Panc1 (cell line): ENCODE measurements around the gene TRPV5. TPM values are rescaled to one million over a fixed set of nuclear protein-coding genes. Genes with fewer than 3 reads are reported as not detected.

Source experiments
- ATAC-seq: fragments of 200-7000 bp; cut with Tn5 transposase; 2 replicates; pipeline ENCODE4 v1.9.1; 2020; ENCODE audit warnings: mild to moderate bottlenecking, moderate library complexity
- BruUV-seq: library from RNA; stranded (reverse); fragments of 400-500 nt; replicated peaks from 2 replicates; lab custom pipeline; 2021; lab: Mats Ljungman, UMichigan
- CTCF ChIA-PET: fragments of 300-600 bp; sonication (Branson Sonifier 250); formaldehyde crosslinking; loops from one replicate; lab custom pipeline; 2022; ENCODE audit warnings: antibody characterized with exemption; lab: Charles Lee
- POLR2A ChIA-PET: fragments of 300-600 bp; sonication (Branson Sonifier 250); formaldehyde crosslinking; loops from one replicate; lab custom pipeline; 2022; ENCODE audit warnings: antibody characterized with exemption; lab: Charles Lee
- DNase-seq: peaks from one replicate; pipeline ENCODE4 v3.0.0-alpha.2; 2010; ENCODE audit warnings: low read depth, low spot score
- H3K27ac ChIP-seq: 2 replicates; pipeline ENCODE4 v1.5.1; 2011; ENCODE audit warnings: mild to moderate bottlenecking, low read length, inconsistent platforms
- H3K27me3 ChIP-seq: fragments of 200-500 bp; sonication (Bioruptor generic); 2 replicates; pipeline ENCODE4 v1.6.0; 2014; ENCODE audit warnings: low read length, inconsistent platforms; ENCODE audit not compliant: control insufficient read depth, insufficient read depth
- H3K36me3 ChIP-seq: fragments of 200-500 bp; sonication (Bioruptor generic); 2 replicates; pipeline ENCODE4 v1.5.1; 2014; ENCODE audit warnings: inconsistent platforms, mild to moderate bottlenecking, low read length, moderate library complexity; ENCODE audit not compliant: control insufficient read depth, insufficient read depth
- H3K4me1 ChIP-seq: 2 replicates; pipeline ENCODE4 v1.5.1; 2011; ENCODE audit warnings: inconsistent platforms, mild to moderate bottlenecking, low read length, moderate library complexity; ENCODE audit not compliant: control insufficient read depth, insufficient read depth
- H3K4me3 ChIP-seq, 2 experiments: 2 replicates each; pipeline ENCODE4 v1.5.1; 2011 to 2012; ENCODE audit warnings: low read depth in 2 of 2, low read length in 2 of 2, mild to moderate bottlenecking in 2 of 2, inconsistent platforms in 1 of 2, moderate library complexity in 1 of 2
- H3K9me3 ChIP-seq: fragments of 200-500 bp; sonication (Bioruptor generic); 2 replicates; pipeline ENCODE4 v1.5.1; 2014; ENCODE audit warnings: low read depth, mild to moderate bottlenecking, inconsistent platforms, low read length, moderate library complexity; ENCODE audit not compliant: control insufficient read depth, insufficient read depth
- POLR2AphosphoS5 ChIP-seq: IDR thresholded peaks from 2 replicates; pipeline ENCODE4 v1.6.1; 2012; ENCODE audit warnings: mild to moderate bottlenecking, low read depth, low read length, moderate library complexity
- SIN3A ChIP-seq: IDR thresholded peaks from 2 replicates; pipeline ENCODE4 v1.6.1; 2012; ENCODE audit warnings: low read depth, mild to moderate bottlenecking, low read length, moderate library complexity, borderline replicate concordance; ENCODE audit not compliant: insufficient read depth
- TCF7L2 ChIP-seq: IDR thresholded peaks from 2 replicates; pipeline ENCODE4 v1.6.1; 2011; ENCODE audit warnings: mild to moderate bottlenecking, low read depth, low read length, inconsistent platforms
- in situ Hi-C: cut with HindIII; loops from 2 replicates; pipeline ENCODE4 v1.10.0; 2016; ENCODE audit warnings: low sequenced_read_pairs, low pct_unique_long_range_greater_than_20kb
- intact Hi-C: fragments of 100-400 bp; cut with micrococcal nuclease; formaldehyde crosslinking; loops from one replicate; pipeline ENCODE4 v1.10.0; 2022; ENCODE audit not compliant: unreplicated experiment
- total RNA-seq: library from RNA; stranded (reverse); gene quantifications from one replicate; pipeline ENCODE4 v1.2.1, GENCODE V29; 2021; ENCODE audit not compliant: unreplicated experiment
- TF ChIP-seq, protein P1 (sequence below): fragments of 450-650 bp; IDR thresholded peaks from 2 replicates; pipeline ENCODE4 v1.5.1; 2017; ENCODE audit warnings: mild to moderate bottlenecking
- TF ChIP-seq, protein P2 (sequence below), 2 experiments: IDR thresholded peaks; 2 replicates each; pipeline ENCODE4 v1.6.1; 2011 to 2012; ENCODE audit warnings: low read depth in 2 of 2, control low read depth in 1 of 2, low read length in 1 of 2, mild to moderate bottlenecking in 1 of 2, moderate library complexity in 1 of 2; ENCODE audit not compliant: insufficient read depth in 1 of 2

Gene TRPV5
- total RNA-seq, 1 experiment from 2014 or later, result not detected

DNA sequence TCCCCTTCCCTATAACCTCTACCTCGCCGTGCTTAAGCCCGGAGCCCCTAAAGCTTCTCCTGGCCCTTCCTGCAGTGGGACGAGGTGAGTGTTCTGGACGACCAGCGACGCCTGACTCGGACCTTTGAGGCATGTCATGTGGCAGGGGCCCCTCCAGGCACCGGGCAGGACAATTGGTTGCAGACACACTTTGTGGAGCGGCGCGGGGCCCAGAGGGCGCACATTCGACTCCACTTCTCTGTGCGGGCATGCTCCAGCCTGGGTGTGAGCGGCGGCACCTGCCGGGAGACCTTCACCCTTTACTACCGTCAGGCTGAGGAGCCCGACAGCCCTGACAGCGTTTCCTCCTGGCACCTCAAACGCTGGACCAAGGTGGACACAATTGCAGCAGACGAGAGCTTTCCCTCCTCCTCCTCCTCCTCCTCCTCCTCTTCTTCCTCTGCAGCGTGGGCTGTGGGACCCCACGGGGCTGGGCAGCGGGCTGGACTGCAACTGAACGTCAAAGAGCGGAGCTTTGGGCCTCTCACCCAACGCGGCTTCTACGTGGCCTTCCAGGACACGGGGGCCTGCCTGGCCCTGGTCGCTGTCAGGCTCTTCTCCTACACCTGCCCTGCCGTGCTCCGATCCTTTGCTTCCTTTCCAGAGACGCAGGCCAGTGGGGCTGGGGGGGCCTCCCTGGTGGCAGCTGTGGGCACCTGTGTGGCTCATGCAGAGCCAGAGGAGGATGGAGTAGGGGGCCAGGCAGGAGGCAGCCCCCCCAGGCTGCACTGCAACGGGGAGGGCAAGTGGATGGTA lies 69.5 kb downstream of the TRPV5 start:
- Histone ChIP-seq H3K4me3 (no peak overlapping the region), H3K4me1 (no peaks in the 10 kb centered on the region), H3K9me3 (no peaks in the 10 kb centered on the region), H3K36me3 (no peaks in the 10 kb centered on the region; the same call in 1 of the 2 replicates), H3K27ac (no peak overlapping the region), H3K27me3 (peaks cover 14% of the 10 kb centered on the region)
- intact Hi-C loops (no loop called here), in situ Hi-C loops (no loop called here)
- DNase-seq (no peak), ATAC-seq (no peak)
- TF ChIP-seq, protein P1, sequence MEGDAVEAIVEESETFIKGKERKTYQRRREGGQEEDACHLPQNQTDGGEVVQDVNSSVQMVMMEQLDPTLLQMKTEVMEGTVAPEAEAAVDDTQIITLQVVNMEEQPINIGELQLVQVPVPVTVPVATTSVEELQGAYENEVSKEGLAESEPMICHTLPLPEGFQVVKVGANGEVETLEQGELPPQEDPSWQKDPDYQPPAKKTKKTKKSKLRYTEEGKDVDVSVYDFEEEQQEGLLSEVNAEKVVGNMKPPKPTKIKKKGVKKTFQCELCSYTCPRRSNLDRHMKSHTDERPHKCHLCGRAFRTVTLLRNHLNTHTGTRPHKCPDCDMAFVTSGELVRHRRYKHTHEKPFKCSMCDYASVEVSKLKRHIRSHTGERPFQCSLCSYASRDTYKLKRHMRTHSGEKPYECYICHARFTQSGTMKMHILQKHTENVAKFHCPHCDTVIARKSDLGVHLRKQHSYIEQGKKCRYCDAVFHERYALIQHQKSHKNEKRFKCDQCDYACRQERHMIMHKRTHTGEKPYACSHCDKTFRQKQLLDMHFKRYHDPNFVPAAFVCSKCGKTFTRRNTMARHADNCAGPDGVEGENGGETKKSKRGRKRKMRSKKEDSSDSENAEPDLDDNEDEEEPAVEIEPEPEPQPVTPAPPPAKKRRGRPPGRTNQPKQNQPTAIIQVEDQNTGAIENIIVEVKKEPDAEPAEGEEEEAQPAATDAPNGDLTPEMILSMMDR, result no peak
- TF ChIP-seq, protein P2, sequence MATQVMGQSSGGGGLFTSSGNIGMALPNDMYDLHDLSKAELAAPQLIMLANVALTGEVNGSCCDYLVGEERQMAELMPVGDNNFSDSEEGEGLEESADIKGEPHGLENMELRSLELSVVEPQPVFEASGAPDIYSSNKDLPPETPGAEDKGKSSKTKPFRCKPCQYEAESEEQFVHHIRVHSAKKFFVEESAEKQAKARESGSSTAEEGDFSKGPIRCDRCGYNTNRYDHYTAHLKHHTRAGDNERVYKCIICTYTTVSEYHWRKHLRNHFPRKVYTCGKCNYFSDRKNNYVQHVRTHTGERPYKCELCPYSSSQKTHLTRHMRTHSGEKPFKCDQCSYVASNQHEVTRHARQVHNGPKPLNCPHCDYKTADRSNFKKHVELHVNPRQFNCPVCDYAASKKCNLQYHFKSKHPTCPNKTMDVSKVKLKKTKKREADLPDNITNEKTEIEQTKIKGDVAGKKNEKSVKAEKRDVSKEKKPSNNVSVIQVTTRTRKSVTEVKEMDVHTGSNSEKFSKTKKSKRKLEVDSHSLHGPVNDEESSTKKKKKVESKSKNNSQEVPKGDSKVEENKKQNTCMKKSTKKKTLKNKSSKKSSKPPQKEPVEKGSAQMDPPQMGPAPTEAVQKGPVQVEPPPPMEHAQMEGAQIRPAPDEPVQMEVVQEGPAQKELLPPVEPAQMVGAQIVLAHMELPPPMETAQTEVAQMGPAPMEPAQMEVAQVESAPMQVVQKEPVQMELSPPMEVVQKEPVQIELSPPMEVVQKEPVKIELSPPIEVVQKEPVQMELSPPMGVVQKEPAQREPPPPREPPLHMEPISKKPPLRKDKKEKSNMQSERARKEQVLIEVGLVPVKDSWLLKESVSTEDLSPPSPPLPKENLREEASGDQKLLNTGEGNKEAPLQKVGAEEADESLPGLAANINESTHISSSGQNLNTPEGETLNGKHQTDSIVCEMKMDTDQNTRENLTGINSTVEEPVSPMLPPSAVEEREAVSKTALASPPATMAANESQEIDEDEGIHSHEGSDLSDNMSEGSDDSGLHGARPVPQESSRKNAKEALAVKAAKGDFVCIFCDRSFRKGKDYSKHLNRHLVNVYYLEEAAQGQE (IDR thresholded peaks at IDR 0.05; ENCODE audit: insufficient read depth in 1 of 2, low read depth in 2 of 2, low read length in 1 of 2), result no peak
- TF ChIP-seq SIN3A, result no peak
- TF ChIP-seq POLR2AphosphoS5, result no peak
- TF ChIP-seq TCF7L2, result no peak
- CTCF ChIA-PET, result no interaction called here
- BruUV-seq, result no TSS peak
- POLR2A ChIA-PET, result no interaction called here

DNA sequence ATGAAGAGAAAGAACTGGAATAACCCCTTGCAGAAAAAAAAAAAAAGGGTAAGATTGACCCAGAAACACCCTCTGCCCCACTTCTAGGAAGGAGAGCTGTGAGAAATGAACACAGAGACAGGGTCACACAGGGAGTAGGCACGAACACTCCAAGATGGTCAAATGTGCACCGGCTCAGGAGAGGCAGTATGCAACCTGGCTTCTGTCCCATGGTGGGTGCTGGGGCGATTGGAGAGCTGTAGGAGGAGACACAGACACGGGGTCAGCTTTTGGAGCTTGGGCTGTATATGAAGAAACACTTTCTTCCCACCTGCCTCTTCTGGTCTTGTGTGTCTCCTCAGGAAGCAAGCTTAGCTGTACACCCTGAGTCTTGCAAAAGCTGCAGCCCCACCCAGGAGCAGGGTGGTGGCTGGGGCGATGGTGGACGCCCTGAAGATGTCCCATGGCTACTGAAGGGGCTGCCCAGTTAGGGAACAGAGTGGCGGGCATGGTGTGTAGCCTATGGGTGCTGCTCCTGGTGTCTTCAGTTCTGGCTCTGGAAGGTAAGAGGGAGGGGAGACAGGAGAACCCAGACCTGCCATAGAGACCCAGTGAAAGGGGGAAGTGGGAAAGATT lies 70.7 kb downstream of the TRPV5 start:
- intact Hi-C loops (no loop called here), in situ Hi-C loops (no loop called here)
- ATAC-seq (no peak), DNase-seq (no peak)
- CTCF ChIA-PET, result no interaction called here
- TF ChIP-seq POLR2AphosphoS5 (no peak), TCF7L2 (no peak), SIN3A (no peak)
- TF ChIP-seq, protein P2 (IDR thresholded peaks at IDR 0.05; ENCODE audit: insufficient read depth in 1 of 2, low read depth in 2 of 2, low read length in 1 of 2), result no peak
- TF ChIP-seq, protein P1, result no peak
- Histone ChIP-seq H3K9me3 (no peaks in the 10 kb centered on the region), H3K36me3 (no peaks in the 10 kb centered on the region; the same call in 1 of the 2 replicates), H3K27ac (no peak overlapping the region), H3K27me3 (peaks cover 14% of the 10 kb centered on the region), H3K4me1 (no peaks in the 10 kb centered on the region), H3K4me3 (no peak overlapping the region)
- BruUV-seq, result no TSS peak
- POLR2A ChIA-PET, result no interaction called here
